ENCODE results near the gene PLD3.
A peak's percentile ranks its signal among the peaks of the same experiment; 100 is the strongest.
"Not testable (repeated sequence)": the region's sequence is repeated elsewhere in the genome, so short reads cannot be mapped to it uniquely, and the experiment has no call there.

The PLD3 gene

GRCh38 chr19:40392894-40393517 is 44.5 kb downstream of the PLD3 start:
- DNase-seq: no peak

GRCh38 chr19:40393894-40394815 is 45.7 kb downstream of the PLD3 start:
- no peak for DNase-seq

- DNase-seq: no peak
Observed at GRCh38 chr19:40394816-40395210, 46.3 kb downstream of the PLD3 start.

GRCh38 chr19:40395956-40396355 is 47.5 kb downstream of the PLD3 start:
- no peak for DNase-seq

GRCh38 chr19:40396886-40397567 is 48.5 kb downstream of the PLD3 start:
- no peak for DNase-seq

GRCh38 chr19:40397568-40397906 is 49.0 kb downstream of the PLD3 start:
- DNase-seq: no peak

GRCh38 chr19:40398417-40399131 is 50.1 kb downstream of the PLD3 start:
- peak; percentile 52 for DNase-seq

GRCh38 chr19:40400559-40400958 is 52.1 kb downstream of the PLD3 start:
- no peak for DNase-seq

GRCh38 chr19:40403262-40403984 is 54.9 kb downstream of the PLD3 start:
- peak; percentile 58 for DNase-seq

- no peak for DNase-seq
Observed at GRCh38 chr19:40407714-40408597, 59.5 kb downstream of the PLD3 start.

GRCh38 chr19:40408598-40408925 is 60.1 kb downstream of the PLD3 start:
- not testable (repeated sequence) for DNase-seq

- DNase-seq: no peak
Observed at GRCh38 chr19:40410030-40410389, 61.5 kb downstream of the PLD3 start.

- no peak for DNase-seq
Observed at GRCh38 chr19:40411125-40411842, 62.8 kb downstream of the PLD3 start.

GRCh38 chr19:40411958-40412499 is 63.5 kb downstream of the PLD3 start:
- no peak for DNase-seq

- DNase-seq: no peak
Observed at GRCh38 chr19:40412866-40413265, 64.4 kb downstream of the PLD3 start.

- no peak for DNase-seq
Observed at GRCh38 chr19:40413291-40413845, 64.9 kb downstream of the PLD3 start, which contains the start of gene PRX. Gene PRX, minus strand, starts transcription at chr19:40413378. Its CDS starts 5,446 bp downstream, at chr19:40407932.

GRCh38 chr19:40414542-40415535 is 66.3 kb downstream of the PLD3 start:
- DNase-seq: no peak

- DNase-seq: no peak
Observed at GRCh38 chr19:40415768-40416167, 67.3 kb downstream of the PLD3 start.
